Hair follicle dermal papilla cell (primary cell): ENCODE data around the gene SASS6. TPM values are rescaled to one million over a fixed set of nuclear protein-coding genes. Genes with fewer than 3 reads are reported as not detected.

Experiments used
- small RNA-seq: library from RNA; depleted of rRNA; stranded (forward); fragments of <200 nt; gene quantifications from one replicate; pipeline ENCODE3, GENCODE V24; 2012
- total RNA-seq: library from RNA; depleted of rRNA; stranded (reverse); fragments of >200 nt; gene quantifications from 2 replicates; pipeline ENCODE4 v1.2.3, GENCODE V29; 2012

SASS6 gene
- total RNA-seq: 1.3 and 1.8 TPM in 2 replicates

GRCh38 chr1:100132566-100133477 lies at the start of gene SASS6, which contains the start of gene TRMT13:
Gene SASS6, minus strand, starts transcription at chr1:100132930. Its CDS starts 116 bp downstream, at chr1:100132814.
Gene TRMT13, plus strand, starts transcription at chr1:100133163. Its CDS starts 6 bp downstream, at chr1:100133169.

GRCh38 chr1:100178091-100178490 lies 45.4 kb upstream of the SASS6 start, which contains the start of gene LRRC39:
Gene LRRC39, minus strand, starts transcription at chr1:100178256. Its CDS starts 9,740 bp downstream, at chr1:100168516.

Small RNA genes within 50 kb of the gene (small RNA-seq; reads per million reads assigned to genes)
- gene AC093019.1: not detected

Other genes starting within 250 kb of the SASS6 start
- 24.8 and 30.5 TPM in 2 replicates for gene SLC35A3, start 162.9 kb downstream of the SASS6 start, total RNA-seq
- 9.4 and 13.0 TPM in 2 replicates for gene TRMT13, start 233 bp upstream of the SASS6 start, total RNA-seq
- gene LRRC39, start 45.3 kb upstream of the SASS6 start, total RNA-seq: 0.24 and 0.65 TPM in 2 replicates
- 4.6 and 5.8 TPM in 2 replicates for gene DBT, start 116.9 kb upstream of the SASS6 start, total RNA-seq
- 26.5 and 30.0 TPM in 2 replicates for gene RTCA, start 133.3 kb upstream of the SASS6 start, total RNA-seq
- gene CDC14A, start 219.6 kb upstream of the SASS6 start, total RNA-seq: 2.4 and 4.9 TPM in 2 replicates